IgD-negative memory B cell (primary cell): ENCODE measurements around the gene KNTC1. TPM values are rescaled to one million over a fixed set of nuclear protein-coding genes. Genes with fewer than 3 reads are reported as not detected.
"Not testable (repeated sequence)": the region's sequence is repeated elsewhere in the genome, so short reads cannot be mapped to it uniquely, and the experiment has no call there.

Source experiments
- H3K27ac Mint-ChIP-seq, 3 donors: one replicate each; pipeline ENCODE4 v1.8.0; 2020 to 2022; ENCODE audit warnings: mild to moderate bottlenecking in 3 of 3, mixed read lengths in 3 of 3, moderate library complexity in 1 of 3
- H3K27me3 Mint-ChIP-seq: one replicate; pipeline ENCODE4 v1.8.0; 2021; ENCODE audit warnings: mixed read lengths
- H3K36me3 Mint-ChIP-seq: one replicate; pipeline ENCODE4 v1.8.0; 2020; ENCODE audit warnings: mild to moderate bottlenecking, mixed read lengths
- H3K4me1 Mint-ChIP-seq, 3 donors: one replicate each; pipeline ENCODE4 v1.8.0; 2020 to 2022; ENCODE audit warnings: mixed read lengths in 3 of 3, mild to moderate bottlenecking in 1 of 3
- H3K4me3 Mint-ChIP-seq, 4 donors: one replicate each; pipeline ENCODE4 v1.8.0; 2020 to 2022; ENCODE audit warnings: mild to moderate bottlenecking in 4 of 4, mixed read lengths in 4 of 4, moderate library complexity in 3 of 4
- H3K9me3 Mint-ChIP-seq, 3 donors: one replicate each; pipeline ENCODE4 v1.8.0; 2020 to 2021; ENCODE audit warnings: mixed read lengths in 3 of 3, mild to moderate bottlenecking in 1 of 3
- polyA plus RNA-seq: library from polyadenylated mRNA; unstranded; fragments of 300-500 nt; fragmentation: Illumina TruSeq; gene quantifications from one replicate; pipeline ENCODE4 v1.2.3, GENCODE V29; 2021

The KNTC1 gene
- polyA plus RNA-seq, 1 donor from 2014 or later, result 5.2 TPM

DNA sequence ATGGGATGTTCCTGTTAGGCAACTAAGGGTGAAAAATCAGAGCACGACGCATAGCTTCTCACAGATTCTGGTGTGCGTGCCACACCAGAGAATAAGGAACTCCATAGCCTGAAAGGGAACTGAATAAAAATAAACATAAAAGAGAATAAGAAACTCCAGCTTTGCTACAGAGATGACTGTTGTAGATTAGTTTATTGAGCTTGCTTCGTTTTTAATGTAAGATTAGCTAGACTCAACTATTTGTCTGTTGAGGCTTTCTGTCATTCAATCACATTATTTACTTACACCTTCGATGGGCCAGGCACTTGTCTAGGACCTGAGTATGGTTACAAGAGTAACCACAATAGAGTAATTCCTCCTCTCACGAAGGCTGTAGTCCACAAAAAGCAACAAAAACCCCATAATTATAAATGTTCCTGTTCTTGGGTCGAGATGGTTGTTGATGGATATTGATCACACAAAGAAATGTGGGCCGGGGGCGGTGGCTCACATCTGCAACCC lies 25.5 kb upstream of the KNTC1 start:
- Mint-ChIP-seq H3K4me3 (peak overlapping the region; percentile 80 to 100 (median 98)), H3K4me1 (peaks cover 27 to 31% (median 30%) of the 10 kb centered on the region in 3 donors), H3K27me3 (no peaks in the 10 kb centered on the region), H3K27ac (peak overlapping the region; percentile 87 to 97 (median 89)), H3K36me3 (peaks cover 2% of the 10 kb centered on the region), H3K9me3 (no peaks in the 10 kb centered on the region)

- H3K27me3 Mint-ChIP-seq, result no peaks in the 10 kb centered on the region
- H3K9me3 Mint-ChIP-seq, result no peaks in the 10 kb centered on the region
- peak overlapping the region in 2 of 4 donors; percentile 65 to 72 for H3K4me3 Mint-ChIP-seq
- peaks cover 22 to 27% (median 25%) of the 10 kb centered on the region in 3 donors for H3K4me1 Mint-ChIP-seq
- H3K36me3 Mint-ChIP-seq, result peaks cover 2% of the 10 kb centered on the region
- H3K27ac Mint-ChIP-seq, result peak overlapping the region; percentile 43 to 97 (median 89)
Observed at GRCh38 chr12:122503147-122503751, 23.8 kb upstream of the KNTC1 start.

DNA sequence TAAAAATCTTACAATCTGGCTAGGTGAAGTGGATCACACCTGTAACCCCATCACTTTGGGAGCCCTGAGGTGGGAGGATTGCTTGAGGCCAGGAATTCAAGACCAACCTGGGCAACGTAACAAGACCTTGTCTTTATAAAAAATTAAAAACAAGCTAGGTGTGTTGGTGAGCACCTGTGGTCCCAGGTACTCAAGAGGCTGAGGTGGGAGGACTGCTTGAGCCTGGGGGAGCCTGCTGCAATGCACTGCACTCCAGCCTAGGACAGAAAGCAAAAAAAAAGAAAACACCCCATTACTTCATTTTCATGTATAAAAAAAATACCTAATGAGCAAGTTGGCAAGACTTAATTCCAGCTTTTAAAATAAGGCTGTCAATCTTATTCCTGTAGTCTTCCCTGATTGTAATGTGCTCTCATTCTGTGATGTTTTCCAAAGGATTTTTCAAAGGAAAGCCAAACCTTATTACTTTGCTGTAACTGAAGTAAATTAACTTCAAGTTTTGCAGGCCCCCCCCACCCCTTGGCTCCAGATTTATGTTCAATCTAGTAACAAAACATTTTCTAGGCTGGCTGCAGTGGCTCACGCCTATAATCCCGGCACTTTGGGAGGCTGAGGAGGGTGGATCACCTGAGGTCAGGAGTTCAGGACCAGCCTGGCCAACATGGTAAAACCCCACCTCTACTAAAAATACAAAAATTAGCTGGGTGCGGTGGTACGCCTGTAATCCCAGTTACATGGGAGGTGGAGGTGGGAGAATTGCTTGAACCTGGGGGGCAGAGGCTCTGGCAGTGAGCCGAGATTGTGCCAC lies 23.1 kb upstream of the KNTC1 start:
- H3K4me3 Mint-ChIP-seq, result peak overlapping the region in 1 of 4 donors; percentile 65
- no peaks in the 10 kb centered on the region for H3K9me3 Mint-ChIP-seq

GRCh38 chr12:122505419-122506051 lies 21.5 kb upstream of the KNTC1 start:
- Mint-ChIP-seq H3K27ac (peak overlapping the region in 1 of 3 donors; percentile 72), H3K27me3 (no peaks in the 10 kb centered on the region), H3K9me3 (no peaks in the 10 kb centered on the region), H3K4me1 (peaks cover 13 to 19% (median 16%) of the 10 kb centered on the region in 3 donors), H3K36me3 (no peaks in the 10 kb centered on the region), H3K4me3 (no peak overlapping the region)

More for the DNA sequence above, 23.1 kb upstream of the KNTC1 start:
- Mint-ChIP-seq H3K27me3 (no peaks in the 10 kb centered on the region), H3K36me3 (peaks cover 2% of the 10 kb centered on the region), H3K4me1 (peaks cover 18 to 22% (median 22%) of the 10 kb centered on the region in 3 donors), H3K27ac (peak overlapping the region; percentile 43 to 97 (median 89))

DNA sequence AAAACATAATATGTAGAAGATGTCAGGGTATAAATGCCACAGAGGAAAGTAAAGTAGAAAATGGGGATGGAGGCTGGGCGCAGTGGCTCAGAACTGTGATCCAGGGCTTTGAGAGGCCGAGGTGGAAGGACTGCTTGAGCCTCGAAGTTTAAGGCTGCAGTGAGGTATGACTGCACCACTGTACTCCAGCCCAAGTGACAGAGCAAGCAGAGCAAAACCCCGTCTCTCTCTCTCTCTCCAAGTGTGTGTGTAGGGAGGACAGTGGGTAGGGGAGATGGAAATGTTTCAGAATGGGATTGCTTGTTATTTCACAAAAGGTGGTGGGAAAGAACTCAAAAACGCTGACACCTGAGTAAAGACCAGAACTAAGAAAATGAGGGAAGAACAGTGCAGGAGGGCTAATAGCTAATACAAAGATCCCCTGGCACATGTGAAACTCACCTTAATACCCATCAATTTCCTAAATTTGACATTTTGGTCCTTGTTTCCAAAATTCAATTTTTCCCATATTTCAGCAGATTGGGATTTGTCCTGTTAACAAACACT lies 20.6 kb upstream of the KNTC1 start:
- Mint-ChIP-seq H3K27me3 (no peaks in the 10 kb centered on the region), H3K36me3 (no peaks in the 10 kb centered on the region), H3K27ac (peak overlapping the region in 2 of 3 donors; percentile 36 to 73), H3K9me3 (no peaks in the 10 kb centered on the region), H3K4me3 (peak overlapping the region in 1 of 4 donors; percentile 11), H3K4me1 (peaks cover 9 to 12% (median 9%) of the 10 kb centered on the region in 3 donors)

DNA sequence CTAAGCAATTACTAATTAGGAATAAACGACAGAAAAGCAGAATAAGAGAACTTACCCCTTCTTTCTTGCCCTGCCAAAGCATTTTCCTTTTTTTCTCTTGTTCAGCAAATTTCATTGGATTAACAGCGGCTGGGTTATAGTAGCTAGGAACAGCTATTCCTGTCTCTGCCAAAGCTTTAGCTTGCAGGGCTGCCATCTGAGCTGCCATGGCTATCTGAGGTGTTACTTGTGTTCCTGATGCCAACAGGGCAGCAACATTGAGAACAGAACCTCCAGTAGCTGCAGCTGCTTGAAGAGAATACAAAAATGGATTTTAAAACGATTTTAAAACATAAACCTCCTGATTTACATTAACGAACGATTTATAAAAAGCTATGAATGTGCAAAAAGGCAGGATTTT lies 18.9 kb upstream of the KNTC1 start:
- Mint-ChIP-seq H3K27me3 (no peaks in the 10 kb centered on the region), H3K36me3 (no peaks in the 10 kb centered on the region), H3K27ac (peak overlapping the region in 1 of 3 donors; percentile 18), H3K9me3 (no peaks in the 10 kb centered on the region), H3K4me1 (peaks cover 0 to 6% (median 0%) of the 10 kb centered on the region in 3 donors), H3K4me3 (no peak overlapping the region)

DNA sequence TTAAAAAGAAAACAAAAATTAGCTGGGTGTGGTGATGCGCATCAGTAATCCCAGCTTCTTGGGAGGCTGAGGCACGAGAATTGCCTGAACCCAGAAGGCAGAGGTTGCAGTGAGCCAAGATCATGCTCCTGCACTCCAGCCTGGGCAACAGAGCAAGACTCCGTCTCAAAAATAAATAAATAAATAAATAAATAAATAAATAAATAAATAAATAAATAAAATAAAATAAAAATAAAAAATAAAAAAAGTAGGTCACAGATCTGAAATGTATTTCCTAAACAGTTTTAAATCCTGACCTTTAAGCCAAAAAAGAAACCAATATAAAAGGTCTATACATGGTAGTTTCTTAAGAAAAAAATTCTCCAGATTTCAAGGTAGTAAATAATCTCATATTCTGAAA lies 14.0 kb upstream of the KNTC1 start:
- H3K4me1 Mint-ChIP-seq, H3K27me3 Mint-ChIP-seq, H3K9me3 Mint-ChIP-seq, H3K36me3 Mint-ChIP-seq, H3K4me3 Mint-ChIP-seq: not testable (repeated sequence)
- H3K27ac Mint-ChIP-seq, result peak overlapping the region in 1 of 3 donors; percentile 83

- no peaks in the 10 kb centered on the region for H3K9me3 Mint-ChIP-seq
- peaks cover 3 to 6% (median 4%) of the 10 kb centered on the region in 3 donors for H3K4me1 Mint-ChIP-seq
- H3K36me3 Mint-ChIP-seq, result peaks cover 6% of the 10 kb centered on the region
- H3K4me3 Mint-ChIP-seq, result peak overlapping the region in 1 of 4 donors; percentile 12
- no peaks in the 10 kb centered on the region for H3K27me3 Mint-ChIP-seq
- peak overlapping the region in 1 of 3 donors; percentile 73 for H3K27ac Mint-ChIP-seq
Observed at GRCh38 chr12:122513660-122514059, 13.4 kb upstream of the KNTC1 start.

GRCh38 chr12:122515275-122515674 lies 11.8 kb upstream of the KNTC1 start:
- H3K9me3 Mint-ChIP-seq, result no peaks in the 10 kb centered on the region
- H3K27me3 Mint-ChIP-seq, result no peaks in the 10 kb centered on the region
- peaks cover 9% of the 10 kb centered on the region for H3K36me3 Mint-ChIP-seq
- H3K27ac Mint-ChIP-seq, result peak overlapping the region in 2 of 3 donors; percentile 11 to 76
- no peak overlapping the region for H3K4me3 Mint-ChIP-seq
- peaks cover 4 to 8% (median 4%) of the 10 kb centered on the region in 3 donors for H3K4me1 Mint-ChIP-seq

GRCh38 chr12:122516544-122517361 lies 10.3 kb upstream of the KNTC1 start:
- Mint-ChIP-seq H3K4me1 (peaks cover 9 to 14% (median 10%) of the 10 kb centered on the region in 3 donors), H3K9me3 (no peaks in the 10 kb centered on the region), H3K27ac (peak overlapping the region in 2 of 3 donors; percentile 5 to 79), H3K4me3 (no peak overlapping the region), H3K27me3 (no peaks in the 10 kb centered on the region), H3K36me3 (peaks cover 9% of the 10 kb centered on the region)

- H3K27me3 Mint-ChIP-seq, result no peaks in the 10 kb centered on the region
- peaks cover 12 to 19% (median 15%) of the 10 kb centered on the region in 3 donors for H3K4me1 Mint-ChIP-seq
- H3K9me3 Mint-ChIP-seq, result no peaks in the 10 kb centered on the region
- peak overlapping the region in 1 of 3 donors; percentile 24 for H3K27ac Mint-ChIP-seq
- H3K36me3 Mint-ChIP-seq, result peaks cover 9% of the 10 kb centered on the region
- H3K4me3 Mint-ChIP-seq, result no peak overlapping the region
Observed at GRCh38 chr12:122517877-122518276, 9.2 kb upstream of the KNTC1 start.

- Mint-ChIP-seq H3K27me3 (no peaks in the 10 kb centered on the region), H3K36me3 (peaks cover 9% of the 10 kb centered on the region), H3K9me3 (no peaks in the 10 kb centered on the region), H3K27ac (peak overlapping the region in 1 of 3 donors; percentile 21), H3K4me3 (no peak overlapping the region), H3K4me1 (peaks cover 17 to 26% (median 25%) of the 10 kb centered on the region in 3 donors)
Observed at GRCh38 chr12:122518908-122519307, 8.1 kb upstream of the KNTC1 start.

DNA sequence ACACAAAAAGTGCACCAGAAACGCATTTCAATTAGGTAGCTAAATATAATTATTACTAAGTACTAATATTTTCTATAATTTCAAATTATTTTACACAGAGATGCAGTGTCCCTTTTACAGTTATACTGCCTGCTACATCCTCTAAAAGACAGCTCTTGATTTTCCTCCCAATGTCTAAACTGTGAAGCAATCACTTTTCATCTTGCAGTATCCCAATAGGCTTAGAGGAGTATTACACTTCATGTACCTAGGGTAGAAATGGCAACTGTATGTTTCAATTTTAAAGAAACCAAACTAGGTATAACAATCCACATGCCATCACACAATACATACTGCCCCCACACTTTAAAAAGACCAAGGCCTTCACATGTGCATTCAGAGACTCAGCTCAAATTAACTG lies 7.6 kb upstream of the KNTC1 start:
- no peak overlapping the region for H3K27ac Mint-ChIP-seq
- H3K36me3 Mint-ChIP-seq, result peaks cover 9% of the 10 kb centered on the region
- peaks cover 21 to 31% (median 30%) of the 10 kb centered on the region in 3 donors for H3K4me1 Mint-ChIP-seq
- H3K27me3 Mint-ChIP-seq, result no peaks in the 10 kb centered on the region
- H3K9me3 Mint-ChIP-seq, result no peaks in the 10 kb centered on the region
- no peak overlapping the region for H3K4me3 Mint-ChIP-seq

DNA sequence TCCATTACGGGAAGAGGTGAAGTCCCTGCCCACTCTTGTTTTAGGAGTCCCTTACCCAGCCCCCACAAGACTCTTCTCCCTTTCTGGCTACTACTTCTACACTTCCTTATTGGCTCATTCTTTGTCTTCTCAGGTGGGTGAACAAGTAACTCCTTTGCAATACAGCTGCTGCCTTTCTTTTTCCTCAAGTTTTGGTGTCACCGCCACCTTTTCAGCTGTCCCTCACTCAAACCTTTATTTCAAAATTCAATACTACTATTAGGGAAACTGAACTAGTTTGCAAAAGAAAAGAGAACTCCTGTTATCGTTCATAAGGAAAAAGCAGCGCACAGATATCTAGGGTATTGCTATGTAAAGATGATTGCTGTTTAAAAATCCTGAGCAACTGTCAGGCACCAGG lies 6.4 kb upstream of the KNTC1 start:
- peak overlapping the region in 2 of 3 donors; percentile 1 to 41 for H3K27ac Mint-ChIP-seq

More for the DNA sequence above, 6.4 kb upstream of the KNTC1 start:
- no peaks in the 10 kb centered on the region for H3K9me3 Mint-ChIP-seq
- H3K4me3 Mint-ChIP-seq, result peak overlapping the region in 1 of 4 donors; percentile 39
- H3K27me3 Mint-ChIP-seq, result no peaks in the 10 kb centered on the region
- H3K36me3 Mint-ChIP-seq, result peaks cover 5% of the 10 kb centered on the region
- H3K4me1 Mint-ChIP-seq, result peaks cover 22 to 33% (median 31%) of the 10 kb centered on the region in 3 donors
